OCI-LY7 (cell line): ENCODE data around the gene ANKMY1. TPM values are rescaled to one million over a fixed set of nuclear protein-coding genes. Genes with fewer than 3 reads are reported as not detected.

Experiments
- BruUV-seq: library from RNA; stranded (reverse); fragments of 400-500 nt; replicated peaks from 2 replicates; lab custom pipeline; 2021; lab: Mats Ljungman, UMichigan
- CTCF ChIA-PET: fragments of 300-600 bp; sonication (Branson Sonifier 250); formaldehyde crosslinking; loops from one replicate; lab custom pipeline; 2022; ENCODE audit warnings: antibody characterized with exemption; ENCODE audit not compliant: unreplicated experiment; lab: Charles Lee
- POLR2A ChIA-PET: fragments of 300-600 bp; sonication (Branson Sonifier 250); formaldehyde crosslinking; loops from one replicate; lab custom pipeline; 2022; ENCODE audit warnings: antibody characterized with exemption; lab: Charles Lee
- DNase-seq: peaks from one replicate; pipeline ENCODE4 v3.0.0-alpha.2; 2015; ENCODE audit warnings: low spot score
- H2AFZ ChIP-seq: fragments of 200-600 bp; sonication (generic), shearing (Covaris generic); 2 replicates; pipeline ENCODE4 v1.6.1; 2014; ENCODE audit warnings: mild to moderate bottlenecking, antibody characterized with exemption, low read length, moderate library complexity
- H3K27ac ChIP-seq: fragments of 200-600 bp; sonication (generic); 2 replicates; pipeline ENCODE4 v1.5.1; 2014; ENCODE audit warnings: mixed run types, low read depth, mild to moderate bottlenecking, moderate library complexity, low read length, inconsistent platforms; ENCODE audit not compliant: poor library complexity, severe bottlenecking
- H3K36me3 ChIP-seq: fragments of 200-600 bp; sonication (generic); 2 replicates; pipeline ENCODE4 v1.6.1; 2014; ENCODE audit warnings: mild to moderate bottlenecking, antibody characterized with exemption, low read length, moderate library complexity, mixed read lengths; ENCODE audit not compliant: insufficient read depth
- H3K4me1 ChIP-seq: fragments of 200-600 bp; sonication (generic); 2 replicates; pipeline ENCODE4 v1.5.1; 2014; ENCODE audit warnings: mild to moderate bottlenecking, low read length; ENCODE audit not compliant: insufficient read depth, poor library complexity, severe bottlenecking
- H3K4me2 ChIP-seq: fragments of 200-600 bp; sonication (generic); 2 replicates; pipeline ENCODE4 v1.6.1; 2014; ENCODE audit warnings: mild to moderate bottlenecking, low read length
- H3K4me3 ChIP-seq: fragments of 200-600 bp; sonication (generic); 2 replicates; pipeline ENCODE4 v1.5.1; 2014; ENCODE audit warnings: mild to moderate bottlenecking, low read depth, low read length; ENCODE audit not compliant: poor library complexity, severe bottlenecking
- H3K79me2 ChIP-seq: fragments of 200-600 bp; sonication (generic); 2 replicates; pipeline ENCODE4 v1.6.1; 2016; ENCODE audit warnings: low read depth, mild to moderate bottlenecking, low read length, moderate library complexity, mixed read lengths; ENCODE audit not compliant: insufficient read depth
- H3K9me2 ChIP-seq: fragments of 200-600 bp; sonication (generic); 2 replicates; pipeline ENCODE4 v1.6.1; 2016; ENCODE audit warnings: mild to moderate bottlenecking, low read length, mixed read lengths; ENCODE audit not compliant: insufficient read depth
- H3K9me3 ChIP-seq: fragments of 200-600 bp; sonication (generic); 2 replicates; pipeline ENCODE4 v1.6.1; 2014; ENCODE audit warnings: mild to moderate bottlenecking, mixed run types, low read length, mixed read lengths
- H4K20me1 ChIP-seq: fragments of 200-600 bp; sonication (generic); 2 replicates; pipeline ENCODE4 v1.6.1; 2014; ENCODE audit warnings: mild to moderate bottlenecking, antibody characterized with exemption, low read length, moderate library complexity, mixed read lengths; ENCODE audit not compliant: insufficient read depth
- EZH2phosphoT487 ChIP-seq: fragments of 200-600 bp; sonication (generic); IDR thresholded peaks from 2 replicates; pipeline ENCODE4 v1.6.1; 2018; ENCODE audit warnings: low read depth, borderline replicate concordance, mild to moderate bottlenecking, mixed run types, antibody characterized with exemption, low read length, moderate library complexity, mixed read lengths
- intact Hi-C: fragments of 100-400 bp; cut with micrococcal nuclease; formaldehyde crosslinking; loops from one replicate; pipeline ENCODE4 v1.10.0; 2022; ENCODE audit not compliant: unreplicated experiment
- total RNA-seq, 2 experiments: library from RNA; depleted of rRNA in 1 of 2; stranded (reverse); fragments of >200 nt in 1 of 2; shearing (Covaris generic) in 1 of 2; gene quantifications; 2 replicates each; pipeline ENCODE4 v1.2.3, GENCODE V29; 2014 to 2022
- TF ChIP-seq, protein P1 (sequence below): fragments of 200-600 bp; sonication (generic); conservative IDR thresholded peaks from 2 replicates; pipeline ENCODE4 v1.5.1; 2014; ENCODE audit warnings: mild to moderate bottlenecking, antibody characterized with exemption, low read length, moderate library complexity, mixed read lengths

The ANKMY1 gene
- total RNA-seq, 2 experiments from 2014 or later: 30.6 to 65.9 TPM

DNA sequence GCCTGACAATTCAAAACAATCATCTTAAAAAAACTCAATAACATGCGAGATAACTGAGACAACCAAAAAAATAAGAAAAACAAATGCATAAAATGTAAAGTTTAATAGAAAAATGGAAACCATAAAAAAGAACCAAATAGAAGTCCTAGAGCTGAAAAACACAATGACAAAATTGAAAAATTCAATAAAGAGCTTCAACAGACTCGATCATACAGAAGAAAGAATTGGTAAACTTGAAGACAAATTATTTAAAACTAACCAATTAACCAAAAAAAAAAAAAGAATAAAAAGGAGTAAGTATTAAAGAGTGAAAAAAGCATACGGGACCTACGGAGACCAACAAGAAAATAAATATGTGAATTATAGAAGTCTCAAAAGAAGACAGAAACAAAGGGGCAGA, 84.6 kb downstream of the ANKMY1 start:
- no peak for DNase-seq
- no peaks in the 10 kb centered on the region for H3K4me1 ChIP-seq
- no peak for TF ChIP-seq EZH2phosphoT487
- H3K27ac ChIP-seq: no peak overlapping the region
- no peak overlapping the region for H3K4me3 ChIP-seq
- H3K9me3 ChIP-seq: peaks cover 8% of the 10 kb centered on the region; the same call in 1 of the 2 replicates
- H3K79me2 ChIP-seq: no peaks in the 10 kb centered on the region
- H3K9me2 ChIP-seq: no peaks in the 10 kb centered on the region
- H3K4me2 ChIP-seq: no peak overlapping the region
- H4K20me1 ChIP-seq: no peaks in the 10 kb centered on the region
- ChIA-PET CTCF (no interaction called here), POLR2A (interaction anchor here (0.7 kb wide), 1 partner anchor 35 kb away, joined by 4 read pairs; no protein-coding TSS in a partner anchor)
- BruUV-seq: no TSS peak
- no peak overlapping the region for H2AFZ ChIP-seq
- intact Hi-C loops: no loop called here
- H3K36me3 ChIP-seq: peaks cover 3% of the 10 kb centered on the region; the same call in 1 of the 2 replicates

DNA sequence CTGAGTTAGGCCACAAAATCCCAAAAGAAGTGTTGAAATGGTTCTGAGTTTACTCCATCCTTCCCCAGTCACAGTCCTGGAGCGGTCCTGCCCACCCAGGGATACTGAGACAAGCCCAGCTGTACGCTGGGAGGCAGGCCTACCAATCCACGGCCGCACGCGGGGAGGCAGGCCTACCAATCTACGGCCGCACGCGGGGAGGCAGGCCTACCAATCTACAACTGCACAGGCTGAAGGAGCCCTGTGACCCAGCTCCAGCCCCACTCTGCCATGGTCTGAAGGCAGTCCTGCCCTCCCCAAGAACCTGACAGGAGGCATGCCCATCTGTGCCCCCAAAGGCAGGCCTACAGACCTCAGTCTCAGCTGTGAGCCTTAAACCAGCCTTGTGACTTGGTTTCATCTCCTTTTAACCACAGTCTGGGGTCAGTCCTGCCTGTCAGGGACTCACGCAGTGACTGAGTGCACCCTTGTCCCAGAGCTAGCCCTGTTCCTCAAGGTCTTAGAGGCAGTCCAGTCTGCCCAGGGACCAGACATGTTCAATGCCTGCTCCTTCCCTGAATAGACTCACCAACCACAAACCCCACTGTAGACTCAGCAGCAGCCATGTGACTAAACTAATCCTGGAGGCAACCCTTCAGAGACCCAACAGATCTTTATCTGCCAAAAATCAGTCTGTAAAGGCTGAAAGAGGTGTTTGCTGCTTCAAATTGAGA, 85.6 kb downstream of the ANKMY1 start:
- BruUV-seq: no TSS peak
- CTCF ChIA-PET: no interaction called here

DNA sequence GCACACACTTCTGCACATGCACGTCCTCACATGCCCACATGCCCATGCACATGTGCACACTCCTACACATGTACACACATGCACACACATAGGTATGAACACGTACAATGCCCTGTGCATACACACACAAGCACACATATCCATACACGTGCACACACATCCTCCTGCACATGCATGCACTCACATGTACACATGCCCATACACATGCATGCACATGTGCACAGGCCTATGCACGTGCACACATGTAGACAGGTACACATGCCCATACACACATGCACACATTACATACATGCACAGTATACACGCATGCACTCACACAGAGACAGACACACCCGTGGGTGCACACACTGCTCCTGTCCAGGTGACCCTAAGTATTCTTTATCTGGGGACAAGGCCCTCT, 88.0 kb downstream of the ANKMY1 start:
- Histone ChIP-seq H3K4me1 (no peaks in the 10 kb centered on the region), H2AFZ (no peak overlapping the region), H3K36me3 (peaks cover 2% of the 10 kb centered on the region; the same call in 1 of the 2 replicates), H3K9me3 (peaks cover 3% of the 10 kb centered on the region; the same call in 1 of the 2 replicates), H4K20me1 (no peaks in the 10 kb centered on the region), H3K4me2 (no peak overlapping the region), H3K9me2 (no peaks in the 10 kb centered on the region), H3K4me3 (no peak overlapping the region), H3K79me2 (no peaks in the 10 kb centered on the region), H3K27ac (no peak overlapping the region)
- intact Hi-C loops: no loop called here
- TF ChIP-seq EZH2phosphoT487: no peak
- TF ChIP-seq, protein P1, sequence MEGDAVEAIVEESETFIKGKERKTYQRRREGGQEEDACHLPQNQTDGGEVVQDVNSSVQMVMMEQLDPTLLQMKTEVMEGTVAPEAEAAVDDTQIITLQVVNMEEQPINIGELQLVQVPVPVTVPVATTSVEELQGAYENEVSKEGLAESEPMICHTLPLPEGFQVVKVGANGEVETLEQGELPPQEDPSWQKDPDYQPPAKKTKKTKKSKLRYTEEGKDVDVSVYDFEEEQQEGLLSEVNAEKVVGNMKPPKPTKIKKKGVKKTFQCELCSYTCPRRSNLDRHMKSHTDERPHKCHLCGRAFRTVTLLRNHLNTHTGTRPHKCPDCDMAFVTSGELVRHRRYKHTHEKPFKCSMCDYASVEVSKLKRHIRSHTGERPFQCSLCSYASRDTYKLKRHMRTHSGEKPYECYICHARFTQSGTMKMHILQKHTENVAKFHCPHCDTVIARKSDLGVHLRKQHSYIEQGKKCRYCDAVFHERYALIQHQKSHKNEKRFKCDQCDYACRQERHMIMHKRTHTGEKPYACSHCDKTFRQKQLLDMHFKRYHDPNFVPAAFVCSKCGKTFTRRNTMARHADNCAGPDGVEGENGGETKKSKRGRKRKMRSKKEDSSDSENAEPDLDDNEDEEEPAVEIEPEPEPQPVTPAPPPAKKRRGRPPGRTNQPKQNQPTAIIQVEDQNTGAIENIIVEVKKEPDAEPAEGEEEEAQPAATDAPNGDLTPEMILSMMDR: no peak
- no TSS peak for BruUV-seq
- no peak for DNase-seq
- ChIA-PET POLR2A (no interaction called here), CTCF (no interaction called here)

More for the DNA sequence above, 85.6 kb downstream of the ANKMY1 start:
- Histone ChIP-seq H3K36me3 (peaks cover 3% of the 10 kb centered on the region; the same call in 1 of the 2 replicates), H3K4me1 (no peaks in the 10 kb centered on the region), H2AFZ (no peak overlapping the region), H4K20me1 (no peaks in the 10 kb centered on the region), H3K79me2 (no peaks in the 10 kb centered on the region), H3K4me2 (no peak overlapping the region), H3K9me3 (peaks cover 8% of the 10 kb centered on the region; the same call in 1 of the 2 replicates), H3K4me3 (no peak overlapping the region), H3K9me2 (no peaks in the 10 kb centered on the region), H3K27ac (no peak overlapping the region)
- POLR2A ChIA-PET: no interaction called here
- intact Hi-C loops: no loop called here
- TF ChIP-seq, protein P1: no peak
- TF ChIP-seq EZH2phosphoT487: no peak
- DNase-seq: no peak
